Measurements from ENCODE around the gene RTCB. TPM values are rescaled to one million over a fixed set of nuclear protein-coding genes. Genes with fewer than 3 reads are reported as not detected.

RTCB gene
- total RNA-seq, 4 donors from 2014 or later = 55.4 to 104 (median 84.0) TPM

GRCh38 chr22:32396746-32397145 lies 15.3 kb downstream of the RTCB start:
- in situ Hi-C loops (cut with MboI; ENCODE audit: low pct_ligation_motif_present in 1 of 4, low pct_unique_long_range_greater_than_20kb in 1 of 4, low sequenced_read_pairs in 3 of 4) (no loop called here), intact Hi-C loops (cut with DNase I; ENCODE audit: low total_unique reads) (no loop called here)
- 81% methylated on average over 5 of the region's 5 CpGs; no CpG with 5 or more reads in 1 of the 2 donors for WGBS, 2 donors (ENCODE audit: low coverage in 1 of 2)
- Histone ChIP-seq H3K27me3 (no peaks in the 10 kb centered on the region), H3K36me3 (peaks cover 2 to 98% (median 51%) of the 10 kb centered on the region in 4 donors), H3K9me3 (no peaks in the 10 kb centered on the region), H3K4me3 (no peak overlapping the region), H3K4me1 (no peaks in the 10 kb centered on the region), H3K27ac (no peak overlapping the region)
- TF ChIP-seq POLR2AphosphoS5 (IDR thresholded peaks at IDR 0.05) (no peak), CTCF (IDR thresholded peaks at IDR 0.05) (no peak), POLR2A (IDR thresholded peaks at IDR 0.05) (no peak), EP300 (IDR thresholded peaks at IDR 0.05; ENCODE audit: low read depth) (no peak)
- no peak for DNase-seq

GRCh38 chr22:32396255-32396654 lies 15.8 kb downstream of the RTCB start:
- 83 to 85% methylated on average over 1 of the region's 1 CpG for WGBS, 2 donors (ENCODE audit: low coverage in 1 of 2)
- Histone ChIP-seq H3K9me3 (no peaks in the 10 kb centered on the region), H3K4me3 (no peak overlapping the region), H3K36me3 (peaks cover 5 to 98% (median 50%) of the 10 kb centered on the region in 4 donors), H3K27ac (no peak overlapping the region), H3K27me3 (no peaks in the 10 kb centered on the region), H3K4me1 (no peaks in the 10 kb centered on the region)
- no peak for DNase-seq
- in situ Hi-C loops (cut with MboI; ENCODE audit: low pct_ligation_motif_present in 1 of 4, low pct_unique_long_range_greater_than_20kb in 1 of 4, low sequenced_read_pairs in 3 of 4) (no loop called here), intact Hi-C loops (cut with DNase I; ENCODE audit: low total_unique reads) (no loop called here)
- TF ChIP-seq CTCF (IDR thresholded peaks at IDR 0.05) (no peak), EP300 (IDR thresholded peaks at IDR 0.05; ENCODE audit: low read depth) (no peak), POLR2A (IDR thresholded peaks at IDR 0.05) (no peak), POLR2AphosphoS5 (IDR thresholded peaks at IDR 0.05) (no peak)

- Histone ChIP-seq H3K4me3 (no peak overlapping the region), H3K27ac (no peak overlapping the region), H3K9me3 (no peaks in the 10 kb centered on the region), H3K4me1 (no peaks in the 10 kb centered on the region), H3K27me3 (no peaks in the 10 kb centered on the region), H3K36me3 (peaks cover 5 to 98% (median 50%) of the 10 kb centered on the region in 4 donors)
- 85 to 92% methylated on average over 4 to 5 of the region's 5 CpGs for WGBS, 2 donors (ENCODE audit: low coverage in 1 of 2)
- TF ChIP-seq EP300 (IDR thresholded peaks at IDR 0.05; ENCODE audit: low read depth) (no peak), POLR2AphosphoS5 (IDR thresholded peaks at IDR 0.05) (no peak), CTCF (IDR thresholded peaks at IDR 0.05) (no peak), POLR2A (IDR thresholded peaks at IDR 0.05) (no peak)
- in situ Hi-C loops (cut with MboI; ENCODE audit: low pct_ligation_motif_present in 1 of 4, low pct_unique_long_range_greater_than_20kb in 1 of 4, low sequenced_read_pairs in 3 of 4) = no loop called here
- intact Hi-C loops (cut with DNase I; ENCODE audit: low total_unique reads) = no loop called here
- DNase-seq = no peak
Measured at GRCh38 chr22:32395107-32395506, 16.9 kb downstream of the RTCB start.

GRCh38 chr22:32389685-32390084 lies 22.4 kb downstream of the RTCB start:
- TF ChIP-seq CTCF (IDR thresholded peaks at IDR 0.05) (peak in 1 of 5 experiments; percentile 22), POLR2A (IDR thresholded peaks at IDR 0.05) (no peak)
- Histone ChIP-seq H3K4me3 (no peak overlapping the region), H3K27ac (no peak overlapping the region), H3K36me3 (peaks cover 0 to 72% (median 30%) of the 10 kb centered on the region in 4 donors), H3K9me3 (no peaks in the 10 kb centered on the region), H3K4me1 (no peaks in the 10 kb centered on the region), H3K27me3 (no peaks in the 10 kb centered on the region)
- in situ Hi-C loops (cut with MboI; ENCODE audit: low pct_ligation_motif_present in 1 of 4, low pct_unique_long_range_greater_than_20kb in 1 of 4, low sequenced_read_pairs in 3 of 4) = no loop called here
- 71 to 83% methylated on average over 1 to 4 of the region's 4 CpGs for WGBS, 2 donors (ENCODE audit: low coverage in 1 of 2)
- DNase-seq = no peak
- intact Hi-C loops (cut with DNase I; ENCODE audit: low total_unique reads) = no loop called here
